Measurements from ENCODE around the gene CFLAR.

- no peak for TF ChIP-seq CTCF (IDR thresholded peaks at IDR 0.05)
- TF ChIP-seq CHD2 (IDR thresholded peaks at IDR 0.05; ENCODE audit: low read length, partially characterized antibody): no peak
- no peak for TF ChIP-seq EP300 (IDR thresholded peaks at IDR 0.05; ENCODE audit: borderline replicate concordance in 1 of 2, low read depth in 1 of 2, low read length in 1 of 2)
- TF ChIP-seq GATA2 (CRISPR knock-in tag; IDR thresholded peaks at IDR 0.05): no peak
- no peak for TF ChIP-seq RFX5 (IDR thresholded peaks at IDR 0.05; ENCODE audit: low read length)
- TF ChIP-seq POLR2AphosphoS5 (IDR thresholded peaks at IDR 0.05; ENCODE audit: low read depth, low read length): no peak
Observed at GRCh38 chr2:201139836-201140604, 24.1 kb downstream of the CFLAR start.

All from SK-N-SH (cell line).